Stimulated activated CD4-positive, alpha-beta T cell treated with anti-CD3 and anti-CD28 coated beads, TNF-alpha, amount 100 ng/mL, for 24 hours (primary cell): ENCODE results near the gene METRNL.
"Not testable (repeated sequence)": the region's sequence is repeated elsewhere in the genome, so short reads cannot be mapped to it uniquely, and the experiment has no call there.

Experiments
- DNase-seq, 3 experiments: peaks; one replicate each; pipeline ENCODE4 v3.0.0-alpha.2; 2020; ENCODE audit warnings: low read depth in 3 of 3

METRNL gene

DNA sequence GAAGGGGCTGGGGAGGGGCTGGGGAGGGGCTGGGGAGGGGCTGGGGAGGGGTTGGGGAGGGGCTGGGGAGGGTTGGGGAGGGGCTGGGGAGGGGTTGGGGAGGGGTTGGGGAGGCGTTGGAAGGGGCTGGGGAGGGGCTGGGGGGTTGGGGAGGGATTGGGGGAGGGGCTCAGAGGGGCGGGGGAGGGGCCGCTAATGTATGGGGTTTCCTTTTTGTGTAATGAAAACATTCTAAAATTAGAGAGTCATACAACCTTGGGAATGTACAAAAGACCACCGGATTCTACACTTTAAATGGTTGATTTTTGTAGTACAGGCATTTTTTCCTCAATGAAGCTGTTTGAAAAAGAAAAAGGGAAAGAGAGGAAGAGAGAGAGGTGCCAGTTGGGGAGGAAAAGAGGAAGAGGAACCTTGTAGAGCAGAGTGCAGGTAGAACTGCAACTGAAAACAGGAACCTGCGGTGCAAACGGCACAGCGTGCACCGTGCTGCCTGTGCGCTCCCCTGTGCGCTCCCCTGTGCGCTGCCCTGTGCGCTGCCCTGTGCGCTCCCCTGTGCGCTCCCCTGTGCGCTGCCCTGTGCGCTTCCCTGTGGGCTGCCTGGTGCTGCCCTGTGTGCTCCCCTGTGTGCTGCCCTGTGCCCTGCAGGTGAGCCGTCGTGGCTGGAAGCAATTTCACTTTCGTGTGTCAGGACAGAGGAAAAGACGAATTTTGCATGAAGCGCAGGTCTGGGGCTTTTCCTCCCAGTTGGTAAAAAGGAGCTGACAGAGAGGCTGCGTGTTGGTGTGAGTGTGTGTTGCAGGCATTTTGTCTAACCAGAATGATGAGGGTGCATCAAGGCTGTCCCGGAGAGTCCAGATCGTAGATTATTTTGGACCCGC lies 40.8 kb downstream of the METRNL start:
- no peak for DNase-seq

DNA sequence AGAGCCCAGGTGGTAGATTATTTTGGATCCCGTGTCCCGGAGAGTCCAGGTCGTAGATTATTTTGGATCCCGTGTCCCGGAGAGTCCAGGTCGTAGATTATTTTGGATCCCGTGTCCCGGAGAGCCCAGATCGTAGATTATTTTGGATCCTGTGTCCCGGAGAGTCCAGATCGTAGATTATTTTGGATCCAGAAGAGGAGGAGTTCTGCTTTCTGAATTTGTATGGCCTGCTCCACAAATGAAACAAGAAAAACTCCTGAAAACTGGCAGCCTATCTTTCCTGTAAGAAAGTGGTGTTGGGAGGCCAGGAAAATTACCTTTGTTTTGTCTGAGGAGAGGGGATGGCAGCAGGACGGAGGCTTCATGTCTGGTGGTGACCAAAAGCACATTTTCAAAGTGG lies 42.1 kb downstream of the METRNL start:
- not testable (repeated sequence) for DNase-seq

DNA sequence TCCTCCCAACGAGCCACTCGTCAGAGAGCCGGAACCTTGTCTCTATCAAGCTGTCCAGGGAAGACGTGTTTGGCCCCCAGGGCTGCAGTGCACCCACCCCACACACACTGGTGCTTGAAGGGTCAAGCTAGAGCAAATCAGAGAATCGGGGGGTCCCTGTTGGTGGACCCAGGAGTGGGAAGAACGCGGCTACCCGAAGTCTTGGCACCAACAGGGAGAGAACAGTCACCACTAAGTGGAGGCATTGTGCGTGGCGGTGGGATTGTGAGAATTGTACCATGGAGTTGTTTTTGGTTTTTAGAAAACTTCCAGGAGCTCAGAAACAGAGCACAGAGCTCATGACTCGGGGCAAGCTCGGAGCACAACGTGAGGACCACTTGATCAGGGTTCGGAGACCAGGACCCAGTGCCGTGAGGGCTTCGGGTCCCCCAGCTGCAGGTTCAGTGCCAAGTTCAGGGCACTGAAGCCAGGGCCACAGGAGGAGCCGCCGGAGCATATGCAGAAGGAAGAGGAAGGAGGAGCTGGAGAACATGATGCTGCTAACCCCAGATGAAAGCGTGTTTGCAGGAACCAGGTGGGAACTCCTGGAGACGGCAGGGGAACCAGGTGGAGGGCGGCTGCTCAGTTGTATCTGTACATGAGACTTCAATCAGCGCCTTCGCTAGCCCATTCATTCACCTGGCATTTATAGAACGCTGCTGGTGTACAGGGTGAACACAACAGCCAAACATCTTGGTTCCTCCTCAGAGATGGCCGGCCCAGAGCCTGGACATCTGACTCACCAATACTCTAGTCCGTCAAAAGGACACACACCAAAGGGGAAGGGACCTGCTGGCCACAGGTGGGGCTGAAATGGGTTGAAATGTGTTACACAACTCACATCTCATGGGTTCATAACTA lies 42.8 kb downstream of the METRNL start:
- no peak for DNase-seq

DNA sequence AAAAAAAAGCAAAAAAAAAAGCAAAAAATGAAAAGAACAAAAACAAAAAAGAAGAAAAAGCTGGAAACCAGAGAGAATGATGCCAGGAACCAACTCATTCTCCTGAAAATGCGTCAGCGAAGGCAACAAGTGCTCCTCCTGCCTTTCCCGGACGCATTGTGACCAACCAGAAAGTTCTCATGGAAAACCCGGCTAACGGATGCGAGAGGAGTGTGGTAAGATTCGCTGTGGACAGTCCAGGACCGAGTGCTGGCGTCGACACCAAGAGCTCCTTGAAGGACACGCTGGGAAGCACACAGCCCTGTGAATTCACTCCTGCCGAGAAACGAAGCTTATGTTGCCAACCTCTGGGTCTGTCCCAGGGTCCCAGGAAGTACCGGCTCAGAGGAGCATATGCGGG lies 43.4 kb downstream of the METRNL start:
- DNase-seq: no peak

DNA sequence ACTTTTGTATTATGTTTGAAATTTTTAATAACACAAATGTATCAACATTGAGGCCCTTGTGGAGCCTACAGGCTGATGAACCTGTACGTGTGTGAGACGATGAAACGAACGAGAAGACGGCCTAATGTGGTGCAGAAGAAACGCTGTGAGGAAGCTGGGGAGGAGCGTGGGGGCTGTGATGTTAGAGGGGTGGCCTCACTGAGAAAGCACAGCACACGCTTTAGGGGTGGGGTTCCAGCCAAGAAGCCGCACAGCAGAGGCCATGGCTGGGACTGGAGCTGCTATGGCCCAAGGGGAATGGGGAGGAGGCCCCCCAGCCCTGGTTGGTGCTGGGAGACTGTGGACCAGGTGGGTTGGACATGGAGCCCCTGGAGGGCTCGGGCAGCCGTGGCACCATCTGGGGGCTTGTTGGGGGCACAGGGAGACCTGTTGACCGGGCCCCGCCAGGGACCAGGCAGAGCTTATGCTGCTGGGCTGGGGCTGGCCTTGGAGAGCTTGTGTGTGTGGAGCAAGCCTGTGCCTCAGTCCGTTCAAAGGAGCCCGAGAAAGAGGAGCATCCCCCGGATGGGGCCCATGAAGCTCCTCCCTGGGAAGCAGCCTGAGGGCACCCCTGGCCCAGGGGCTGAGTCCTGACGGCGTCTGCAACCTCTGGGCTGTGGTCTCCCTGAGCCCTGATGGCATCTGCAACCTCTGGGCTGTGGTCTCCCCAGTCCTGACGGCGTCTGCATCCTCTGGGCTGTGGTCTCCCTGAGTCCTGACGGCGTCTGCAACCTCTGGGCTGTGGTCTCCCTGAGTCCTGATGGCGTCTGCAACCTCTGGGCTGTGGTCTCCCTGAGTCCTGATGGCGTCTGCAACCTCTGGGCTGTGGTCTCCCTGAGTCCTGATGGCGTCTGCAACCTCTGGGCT lies 44.7 kb downstream of the METRNL start:
- no peak for DNase-seq

DNA sequence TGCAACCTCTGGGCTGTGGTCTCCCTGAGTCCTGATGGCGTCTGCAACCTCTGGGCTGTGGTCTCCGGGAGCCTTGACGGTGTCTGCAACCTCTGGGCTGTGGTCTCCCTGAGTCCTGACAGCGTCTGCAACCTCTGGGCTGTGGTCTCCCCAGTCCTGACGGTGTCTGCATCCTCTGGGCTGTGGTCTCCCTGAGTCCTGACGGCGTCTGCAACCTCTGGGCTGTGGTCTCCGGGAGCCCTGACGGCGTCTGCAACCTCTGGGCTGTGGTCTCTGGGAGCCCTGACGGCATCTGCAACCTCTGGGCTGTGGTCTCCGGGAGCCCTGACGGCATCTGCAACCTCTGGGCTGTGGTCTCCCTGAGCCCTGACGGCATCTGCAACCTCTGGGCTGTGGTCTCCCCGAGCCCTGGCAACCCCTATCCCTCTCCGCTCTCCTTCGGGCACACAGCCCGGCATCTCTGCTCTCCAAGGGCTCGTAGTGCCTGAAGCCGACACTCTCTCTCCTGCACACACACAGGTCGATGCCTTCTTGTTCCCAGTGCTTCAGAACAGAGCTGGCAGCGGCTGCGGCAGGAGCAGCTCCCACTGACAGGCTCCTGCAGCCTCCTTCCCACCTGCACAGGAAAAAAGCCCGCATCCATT lies 45.6 kb downstream of the METRNL start:
- no peak for DNase-seq

DNA sequence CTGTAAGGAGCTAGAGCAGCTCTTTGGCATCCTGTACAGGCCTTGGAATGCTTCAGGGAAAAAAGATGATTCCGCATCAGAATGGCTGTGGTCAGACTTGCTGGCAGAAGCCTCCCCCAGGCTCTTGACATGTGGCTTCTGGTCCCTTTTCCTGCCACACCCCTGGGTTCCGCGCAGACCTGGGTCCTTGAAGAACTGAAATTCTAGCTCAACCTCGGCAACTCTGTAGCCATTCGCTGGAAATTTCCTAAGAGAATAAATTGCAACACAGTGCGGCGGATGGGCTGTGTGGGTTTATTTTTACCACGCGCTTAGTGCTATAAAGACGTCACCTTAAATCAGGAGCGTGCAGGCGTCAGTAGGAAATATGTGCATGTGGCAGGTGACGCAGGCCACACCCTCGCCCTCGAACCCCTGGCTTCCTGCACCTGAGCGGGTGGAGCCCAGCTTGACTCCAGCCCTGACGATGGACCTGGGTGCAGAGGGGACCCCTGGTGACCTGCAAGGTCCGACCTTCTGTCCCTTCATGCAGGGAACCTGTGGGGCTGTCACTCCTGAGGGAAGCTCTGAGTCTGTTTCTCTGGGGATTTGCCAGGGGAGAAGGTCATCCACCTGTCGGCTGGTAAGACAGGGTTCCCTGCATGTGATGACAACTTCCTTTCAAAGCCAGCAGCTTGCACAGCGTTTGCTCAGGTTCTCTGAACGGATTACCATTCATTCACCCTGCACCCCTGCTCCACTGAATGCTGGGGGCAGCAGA lies 46.3 kb downstream of the METRNL start:
- no peak for DNase-seq

DNA sequence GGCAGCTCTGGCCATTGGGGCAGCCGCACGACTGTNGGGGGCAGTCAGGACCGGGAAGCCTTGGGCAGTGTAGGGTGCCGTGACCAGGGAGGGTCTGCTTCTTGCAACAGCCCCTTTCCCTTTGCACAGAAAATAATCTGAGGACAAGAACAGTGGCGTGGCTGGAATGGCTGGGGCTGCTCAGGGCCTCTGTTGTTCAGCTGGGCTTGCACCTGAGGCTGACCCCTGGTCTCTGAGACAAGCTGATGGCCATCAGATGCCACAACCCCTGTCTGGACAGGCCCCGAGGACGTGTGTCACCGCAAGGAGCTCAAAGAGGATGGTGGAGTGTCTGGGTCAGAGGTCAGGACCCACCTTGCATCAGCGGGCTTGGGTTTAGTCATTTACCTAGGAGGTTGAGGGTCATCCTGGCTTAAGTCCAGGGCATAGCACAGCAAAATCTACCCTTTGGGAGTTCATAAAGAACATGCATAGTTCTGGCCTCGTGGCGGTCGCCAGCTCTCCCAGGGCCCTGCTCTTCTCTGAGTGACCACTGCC lies 46.9 kb downstream of the METRNL start:
- no peak for DNase-seq

DNA sequence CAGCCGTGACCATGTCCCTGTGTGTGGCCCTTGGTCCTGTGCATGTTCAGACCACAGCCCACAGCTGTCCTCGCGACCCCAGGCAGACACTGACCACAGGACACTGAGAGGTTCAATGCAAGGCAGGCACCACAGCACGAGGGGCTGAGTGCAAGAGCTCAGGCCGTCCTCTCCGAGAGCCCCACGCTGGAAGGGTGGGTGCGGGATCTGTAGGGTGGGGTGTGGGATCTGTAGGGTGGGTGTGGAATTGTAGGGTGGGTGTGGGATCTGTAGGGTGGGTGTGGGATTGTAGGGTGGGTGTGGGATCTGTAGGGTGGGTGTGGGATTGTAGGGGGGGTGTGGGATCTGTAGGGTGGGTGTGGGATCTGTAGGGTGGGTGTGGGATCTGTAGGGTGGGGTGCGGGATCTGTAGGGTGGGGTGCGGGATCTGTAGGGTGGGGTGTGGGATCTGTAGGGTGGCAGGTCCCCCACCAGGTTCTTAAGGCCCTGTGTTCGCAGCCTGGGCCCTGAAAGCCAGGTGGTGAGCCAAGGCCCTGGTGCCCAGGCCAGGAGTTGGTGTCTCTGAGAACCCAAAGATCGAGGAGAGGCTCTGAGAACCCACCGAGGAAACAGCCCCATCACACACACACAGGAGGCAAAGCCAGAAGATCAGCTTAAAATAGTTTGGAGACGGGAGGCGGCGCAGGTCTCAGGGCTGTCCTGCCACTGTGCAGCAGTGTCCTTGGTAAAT lies 48.2 kb downstream of the METRNL start:
- DNase-seq: no peak

DNA sequence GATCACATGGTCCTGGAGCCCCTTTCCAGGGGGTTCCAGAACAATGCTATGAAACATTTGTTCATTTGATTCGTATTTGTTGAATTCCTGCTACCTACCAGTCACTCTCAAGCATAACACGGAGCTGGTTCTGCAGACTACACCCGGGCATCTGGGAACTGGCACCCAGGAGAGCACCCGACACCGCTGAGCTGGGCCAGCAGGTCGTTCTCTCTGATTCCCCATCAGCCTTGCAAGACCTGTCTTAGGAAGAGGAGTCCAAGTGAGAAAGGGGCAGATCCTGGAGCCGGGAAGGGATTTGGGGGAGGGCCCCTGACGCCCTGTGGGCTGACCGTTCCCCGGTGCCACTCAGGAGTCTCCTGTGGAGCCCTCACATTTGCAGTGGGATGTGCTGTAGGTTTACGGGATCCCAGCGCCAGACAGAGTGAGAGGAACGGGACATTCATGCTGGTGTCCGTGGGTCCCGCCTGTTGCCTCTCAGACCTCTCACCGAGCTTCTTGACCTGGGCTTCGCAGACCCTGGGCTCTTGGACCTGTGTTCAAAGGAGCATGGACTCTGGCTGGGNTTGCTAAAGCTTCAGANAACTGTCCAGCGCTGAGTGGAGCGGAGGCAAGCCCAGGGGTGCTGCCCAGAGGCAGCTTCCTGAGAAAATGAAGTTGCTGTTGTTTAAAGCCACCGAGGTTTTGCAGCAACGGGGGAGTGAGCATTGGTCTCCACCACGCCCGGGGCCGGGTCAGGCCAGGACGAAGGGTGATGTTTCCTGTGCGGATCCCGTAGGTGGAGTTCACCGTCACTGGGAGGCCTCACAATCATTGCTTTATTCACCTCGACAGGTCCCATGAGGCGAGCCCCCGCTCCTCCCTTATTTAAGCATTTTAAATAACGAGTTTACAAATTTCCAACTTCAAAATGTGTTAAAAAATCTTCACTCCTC lies 49.2 kb downstream of the METRNL start:
- DNase-seq: no peak

DNA sequence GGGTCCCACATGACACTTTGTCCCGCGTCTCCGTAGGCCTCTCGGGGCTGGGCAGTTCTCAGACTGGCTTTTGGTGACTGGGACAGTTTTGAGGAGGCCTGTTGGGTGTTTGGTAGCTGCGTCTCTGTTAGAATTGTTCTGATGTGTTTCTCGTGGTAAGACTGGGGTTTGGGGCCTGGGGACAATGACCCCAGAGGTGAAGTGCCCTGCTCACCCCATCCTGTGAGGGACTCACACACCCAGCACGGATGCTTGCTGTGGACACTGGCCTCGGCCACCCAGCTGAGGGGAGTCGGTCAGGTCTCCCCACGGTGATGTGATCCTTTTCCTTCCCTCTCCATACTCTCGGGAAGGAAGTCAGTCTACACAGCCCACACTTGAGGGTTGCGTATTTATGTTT lies 50.3 kb downstream of the METRNL start:
- no peak for DNase-seq

DNA sequence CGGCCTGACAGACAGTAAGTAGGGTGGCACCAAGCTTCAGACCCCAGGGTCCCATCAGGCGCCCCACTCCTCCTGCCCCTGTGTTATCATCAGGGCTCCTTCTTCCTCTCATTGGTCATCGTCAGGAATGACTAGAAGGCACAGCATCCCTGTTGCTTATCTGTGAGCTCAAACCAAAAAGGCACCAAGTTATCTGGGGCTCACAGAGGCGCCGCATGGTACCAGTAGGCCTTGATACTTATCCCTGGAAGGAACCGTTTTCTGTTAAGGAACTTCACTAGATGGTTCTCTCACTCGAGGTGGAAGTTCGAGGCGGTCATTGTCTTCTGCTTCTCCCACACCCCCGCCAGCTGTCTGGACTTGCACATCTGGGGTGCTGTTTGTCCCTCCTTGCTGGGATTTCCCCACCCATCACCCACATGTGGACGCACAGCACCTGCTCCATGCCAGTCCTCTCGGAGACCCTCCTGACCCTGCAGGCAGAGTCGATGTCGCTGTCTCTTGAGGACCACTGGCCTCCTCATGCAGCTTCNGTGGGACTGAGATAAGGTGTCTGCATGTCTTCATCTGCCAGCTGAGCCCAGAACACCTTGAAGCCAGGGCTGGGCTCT lies 52.1 kb downstream of the METRNL start:
- no peak for DNase-seq

DNA sequence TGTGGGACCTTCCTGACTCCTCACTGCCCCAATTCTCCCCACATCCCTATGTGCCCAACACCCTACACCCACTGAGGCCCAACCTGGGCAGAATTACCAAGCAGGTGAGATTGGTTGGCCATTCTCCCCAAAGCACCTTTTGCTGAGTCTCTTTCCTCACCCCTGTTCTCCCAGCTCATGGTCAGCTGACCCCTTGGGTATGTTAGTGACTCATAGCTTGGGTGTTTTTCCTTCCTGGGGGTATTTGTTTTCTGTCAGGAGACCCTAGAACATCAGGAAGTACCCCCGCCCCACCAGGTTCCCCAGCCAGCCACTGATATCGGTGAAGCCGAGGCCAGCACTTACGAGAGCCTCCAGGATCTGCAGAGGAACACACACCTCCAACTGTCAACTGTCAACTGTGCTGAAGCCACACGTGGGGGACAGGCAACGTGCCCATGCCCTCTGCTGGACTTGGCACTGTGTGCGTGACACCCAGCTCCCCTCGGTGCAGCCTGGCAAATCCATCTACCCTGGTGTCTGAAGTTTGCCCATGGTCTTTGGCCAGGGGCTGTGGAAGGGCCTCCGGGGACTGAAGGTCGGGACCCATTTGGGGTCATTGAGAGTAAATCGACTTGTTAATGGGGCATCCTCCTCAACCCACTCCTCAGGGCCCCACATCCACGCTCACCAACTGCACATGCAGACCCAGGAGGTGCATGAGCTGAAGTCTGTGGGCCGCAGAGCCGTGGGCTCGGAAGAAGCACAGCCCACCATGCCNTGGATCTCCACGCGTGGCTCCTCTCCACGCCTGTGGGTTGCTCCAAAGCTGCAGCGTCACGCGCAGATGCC lies 53.1 kb downstream of the METRNL start:
- no peak for DNase-seq

DNA sequence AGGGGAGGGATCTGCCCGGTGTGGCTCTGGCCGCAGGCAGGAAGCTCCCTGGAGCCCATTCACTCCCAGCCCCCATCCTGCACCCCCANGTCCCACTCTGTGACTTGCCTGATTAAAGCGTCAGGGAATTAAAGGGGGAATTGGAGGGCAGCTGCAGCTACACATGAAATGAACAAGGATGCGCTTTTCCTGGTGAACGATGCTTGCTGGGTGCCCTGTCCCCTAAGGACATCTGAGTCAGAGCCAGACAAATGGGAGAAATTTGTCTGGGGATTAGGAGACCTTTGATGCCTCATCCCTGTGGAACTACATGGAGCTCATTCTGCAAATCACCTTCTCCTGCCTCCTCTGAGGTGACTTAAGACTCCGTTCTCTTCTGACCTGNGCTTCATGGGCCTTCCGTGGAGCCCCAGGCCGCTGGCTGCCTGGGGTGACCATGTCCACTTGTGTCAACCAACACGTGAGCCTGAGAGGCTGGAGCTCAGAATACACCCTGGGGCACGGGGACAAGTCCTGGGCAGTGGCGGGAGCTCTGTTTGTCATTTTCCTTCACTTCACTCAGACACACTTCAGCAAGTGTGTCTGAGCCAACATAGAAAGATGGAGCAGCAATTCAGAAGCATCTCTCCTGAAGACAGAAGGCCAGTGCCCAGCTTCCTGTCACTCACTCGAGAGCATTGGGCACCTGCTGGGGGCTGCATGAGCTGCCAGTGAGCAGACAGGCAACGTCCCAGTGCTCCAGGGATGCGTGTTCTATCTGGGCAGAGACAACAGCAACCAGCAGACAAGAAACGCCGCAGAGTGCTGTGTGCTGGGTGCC lies 54.1 kb downstream of the METRNL start:
- DNase-seq: no peak

DNA sequence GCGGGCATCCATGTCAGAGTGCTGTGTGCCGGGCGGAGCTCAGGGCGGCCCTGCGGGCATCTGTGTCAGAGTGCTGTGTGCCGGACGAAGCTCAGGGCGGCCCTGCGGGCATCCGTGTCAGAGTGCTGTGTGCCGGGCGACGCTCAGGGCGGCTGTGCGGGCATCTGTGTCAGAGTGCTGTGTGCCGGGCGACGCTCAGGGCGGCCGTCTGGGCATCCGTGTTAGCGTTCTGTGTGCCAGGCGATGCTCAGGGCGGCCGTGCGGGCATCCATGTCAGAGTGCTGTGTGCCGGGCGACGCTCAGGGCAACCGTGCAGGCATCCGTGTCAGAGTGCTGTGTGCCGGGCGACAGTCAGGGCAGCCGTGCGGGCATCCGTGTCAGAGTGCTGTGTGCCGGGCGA lies 55.0 kb downstream of the METRNL start:
- not testable (repeated sequence) for DNase-seq

DNA sequence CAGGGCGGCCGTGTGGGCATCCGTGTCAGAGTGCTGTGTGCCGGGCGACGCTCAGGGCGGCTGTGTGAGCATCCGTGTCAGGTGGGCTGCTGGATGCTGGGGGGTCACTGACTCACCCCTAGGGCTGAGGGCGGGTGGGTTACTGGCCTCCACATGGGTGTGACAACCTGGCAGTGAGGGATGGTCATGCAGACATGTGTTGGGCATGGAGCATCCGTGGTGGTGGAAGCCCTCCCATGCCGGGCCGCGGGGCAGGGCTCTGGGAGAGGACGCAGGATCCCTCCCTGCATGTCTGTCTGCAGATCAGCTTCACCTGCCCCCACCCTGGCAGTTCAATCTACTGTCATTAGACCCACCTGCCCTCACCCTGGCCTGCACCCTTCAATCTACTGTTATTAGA lies 56.3 kb downstream of the METRNL start:
- no peak for DNase-seq
